HepG2 (cell line): ENCODE data around the gene ZNF3. TPM values are rescaled to one million over a fixed set of nuclear protein-coding genes. Genes with fewer than 3 reads are reported as not detected.
A peak's percentile ranks its signal among the peaks of the same experiment; 100 is the strongest.

Experiments used
- DZIP1 ChIP-seq: sonication (generic); formaldehyde crosslinking; IDR thresholded peaks from 2 replicates; pipeline ENCODE4 v1.5.0; 2020; ENCODE audit warnings: mild to moderate bottlenecking, missing genetic modification reagents
- HOMEZ ChIP-seq: IDR thresholded peaks from 2 replicates; pipeline ENCODE4 v1.6.1; 2016; ENCODE audit warnings: low read depth
- IKZF5 ChIP-seq: IDR thresholded peaks from 2 replicates; pipeline ENCODE4 v1.6.1; 2018; ENCODE audit warnings: missing genetic modification reagents, mild to moderate bottlenecking, missing compliant biosample characterization
- NBN ChIP-seq: fragments of 450-650 bp; conservative IDR thresholded peaks from 2 replicates; pipeline ENCODE4 v1.6.1; 2017
- PHF5A ChIP-seq: IDR thresholded peaks from one replicate; pipeline ENCODE4 v1.6.1; 2018; ENCODE audit warnings: low read depth, missing genetic modification reagents; ENCODE audit not compliant: unreplicated experiment
- RBFOX2 ChIP-seq: fragments of 200-400 bp; formaldehyde crosslinking; IDR thresholded peaks from 2 replicates; pipeline ENCODE4 v1.6.1; 2017; ENCODE audit warnings: low read depth, mild to moderate bottlenecking, low read length
- SOX5 ChIP-seq: IDR thresholded peaks from 2 replicates; pipeline ENCODE4 v1.6.1; 2016; ENCODE audit warnings: borderline replicate concordance
- USF2 ChIP-seq, 2 experiments: sonication (generic) in 1 of 2; formaldehyde crosslinking in 1 of 2; IDR thresholded peaks; 2 replicates each; pipeline versions ENCODE4 v1.5.1 to v1.6.1; 2011 to 2020; ENCODE audit warnings: borderline replicate concordance in 1 of 2, low read depth in 1 of 2, low read length in 1 of 2, mild to moderate bottlenecking in 1 of 2, missing genetic modification reagents in 1 of 2, moderate library complexity in 1 of 2
- ZNF142 ChIP-seq: sonication (generic); formaldehyde crosslinking; IDR thresholded peaks from 2 replicates; pipeline ENCODE4 v1.4.0; 2020; ENCODE audit warnings: missing genetic modification reagents
- ZNF335 ChIP-seq: sonication (generic); formaldehyde crosslinking; IDR thresholded peaks from 2 replicates; pipeline ENCODE4 v1.4.0; 2020; ENCODE audit warnings: missing genetic modification reagents
- ZNF557 ChIP-seq: sonication (generic); formaldehyde crosslinking; IDR thresholded peaks from 2 replicates; pipeline ENCODE4 v1.4.0; 2020; ENCODE audit warnings: missing genetic modification reagents
- ZNF652 ChIP-seq: IDR thresholded peaks from 2 replicates; pipeline ENCODE4 v1.6.1; 2016; ENCODE audit warnings: low read depth, borderline replicate concordance
- ZNF678 ChIP-seq: sonication (generic); formaldehyde crosslinking; IDR thresholded peaks from 2 replicates; pipeline ENCODE4 v1.4.0; 2020; ENCODE audit warnings: mild to moderate bottlenecking, missing genetic modification reagents
- ZSCAN25 ChIP-seq: sonication (generic); formaldehyde crosslinking; IDR thresholded peaks from 2 replicates; pipeline ENCODE4 v1.8.0; 2022; ENCODE audit warnings: mild to moderate bottlenecking, missing genetic modification reagents
- polyA plus RNA-seq, 8 experiments: library from polyadenylated mRNA; depleted of rRNA in 3 of 8; stranded (reverse) in 7 of 8; unstranded in 1 of 8; fragments of >200 nt; fragmentation: Illumina TruSeq in 4 of 8; extraction: Trizol in 4 of 8; gene quantifications; 2 replicates each; pipeline versions ENCODE4 v1.2.1 to v1.2.3, GENCODE V29; 2011 to 2016; ENCODE audit warnings: low read depth in 4 of 8, missing spikeins in 1 of 8, mixed read lengths in 1 of 8; ENCODE audit not compliant: insufficient read depth in 1 of 8
- total RNA-seq, 5 experiments: library from RNA; depleted of rRNA; stranded (reverse); fragments of >200 nt; fragmentation: Illumina TruSeq; extraction: Trizol; gene quantifications; 2 replicates each; pipeline ENCODE4 v1.2.3, GENCODE V29; 2016; ENCODE audit warnings: low read depth in 1 of 5

Gene ZNF3
- total and polyA plus RNA-seq, 2 of the 13 experiments (the other 11 are each of a cell fraction or from before 2014, with no cell fraction given): 33.7 to 56.9 TPM

- TF ChIP-seq ZNF557 (CRISPR knock-in tag) (0 out of 2 replicates have a peak, but pooled peaks have one; percentile 60), DZIP1 (no peak), ZNF142 (CRISPR knock-in tag) (no peak), ZSCAN25 (CRISPR knock-in tag) (no peak), SOX5 (CRISPR knock-in tag) (no peak), RBFOX2 (peak; percentile 78), HOMEZ (CRISPR knock-in tag) (no peak), PHF5A (CRISPR knock-in tag) (no peak), ZNF335 (CRISPR knock-in tag) (no peak), USF2 (IDR thresholded peaks at IDR 0.05; ENCODE audit: low read depth, low read length) (peak; percentile 96), USF2 (CRISPR knock-in tag; IDR thresholded peaks at IDR 0.05; ENCODE audit: borderline replicate concordance) (peak; percentile 100), ZNF678 (CRISPR knock-in tag) (no peak), ZNF652 (CRISPR knock-in tag) (no peak), IKZF5 (CRISPR knock-in tag) (no peak), NBN (no peak)
Observed at GRCh38 chr7:100101016-100101862, 19.7 kb upstream of the ZNF3 start, which contains the start of the genes AP4M1 and MCM7 (continued).
